SK-N-SH treated with all-trans-retinoic acid at 6 μM for 48 hours (cell line): ENCODE results near the gene PLD3.

Source experiments
- ATAC-seq: fragments of 200-7000 bp; cut with Tn5 transposase; 3 replicates; pipeline ENCODE4 v1.9.1; 2020; ENCODE audit warnings: mild to moderate bottlenecking, moderate library complexity
- ARNTL ChIP-seq: fragments of 450-650 bp; formaldehyde crosslinking; IDR thresholded peaks from 2 replicates; pipeline ENCODE4 v1.5.0; 2020; ENCODE audit warnings: low read depth, mild to moderate bottlenecking, moderate library complexity, borderline replicate concordance
- BACH2 ChIP-seq: fragments of 250-450 bp; sonication (Bioruptor Pico); IDR thresholded peaks from 2 replicates; pipeline ENCODE4 v1.9.0; 2021; ENCODE audit warnings: mild to moderate bottlenecking, borderline replicate concordance
- CREB5 ChIP-seq: fragments of 250-450 bp; sonication (Bioruptor Pico); IDR thresholded peaks from 2 replicates; pipeline ENCODE4 v1.5.1; 2020; ENCODE audit warnings: low read depth, mild to moderate bottlenecking, moderate library complexity
- CSDC2 ChIP-seq: fragments of 250-450 bp; sonication (Bioruptor Pico); IDR thresholded peaks from 2 replicates; pipeline ENCODE4 v1.5.0; 2020; ENCODE audit warnings: mild to moderate bottlenecking, moderate library complexity
- ESRRG ChIP-seq: fragments of 250-450 bp; sonication (Bioruptor Pico); IDR thresholded peaks from 2 replicates; pipeline ENCODE4 v1.6.1; 2021; ENCODE audit warnings: mild to moderate bottlenecking
- GLIS3 ChIP-seq: fragments of 250-450 bp; sonication (Bioruptor Pico); IDR thresholded peaks from 2 replicates; pipeline ENCODE4 v1.5.0; 2020; ENCODE audit warnings: mild to moderate bottlenecking, moderate library complexity
- ISL1 ChIP-seq: fragments of 250-450 bp; sonication (Bioruptor Pico); IDR thresholded peaks from 2 replicates; pipeline ENCODE4 v2.1.2; 2022; ENCODE audit warnings: mild to moderate bottlenecking, moderate library complexity
- PATZ1 ChIP-seq: fragments of 250-450 bp; sonication (Bioruptor Pico); IDR thresholded peaks from 2 replicates; pipeline ENCODE4 v1.8.0; 2020; ENCODE audit warnings: mild to moderate bottlenecking, moderate library complexity, borderline replicate concordance
- POU6F1 ChIP-seq: fragments of 250-450 bp; sonication (Bioruptor Pico); IDR thresholded peaks from 2 replicates; pipeline ENCODE4 v1.8.0; 2021; ENCODE audit warnings: low read depth, mild to moderate bottlenecking, moderate library complexity, borderline replicate concordance
- PPARA ChIP-seq: fragments of 250-450 bp; sonication (Bioruptor Pico); IDR thresholded peaks from 2 replicates; pipeline ENCODE4 v1.5.0; 2020; ENCODE audit warnings: mild to moderate bottlenecking, borderline replicate concordance
- RARB ChIP-seq: fragments of 250-450 bp; sonication (Bioruptor Pico); IDR thresholded peaks from 2 replicates; pipeline ENCODE4 v1.8.0; 2021; ENCODE audit warnings: mild to moderate bottlenecking, moderate library complexity
- SNAI2 ChIP-seq: fragments of 250-450 bp; sonication (Bioruptor Pico); IDR thresholded peaks from 2 replicates; pipeline ENCODE4 v1.5.0; 2020; ENCODE audit warnings: mild to moderate bottlenecking, moderate library complexity
- TOX ChIP-seq: fragments of 250-450 bp; sonication (Bioruptor Pico); IDR thresholded peaks from 2 replicates; pipeline ENCODE4 v1.8.0; 2021; ENCODE audit warnings: mild to moderate bottlenecking, moderate library complexity, borderline replicate concordance
- TSHZ2 ChIP-seq: fragments of 250-450 bp; sonication (Bioruptor Pico); IDR thresholded peaks from 2 replicates; pipeline ENCODE4 v1.5.0; 2020; ENCODE audit warnings: mild to moderate bottlenecking, moderate library complexity
- ZC3H10 ChIP-seq: fragments of 250-450 bp; sonication (Bioruptor Pico); IDR thresholded peaks from 2 replicates; pipeline ENCODE4 v1.5.1; 2021; ENCODE audit warnings: mild to moderate bottlenecking, moderate library complexity
- ZFP3 ChIP-seq: fragments of 250-450 bp; sonication (Bioruptor Pico); IDR thresholded peaks from 2 replicates; pipeline ENCODE4 v1.5.0; 2020; ENCODE audit warnings: mild to moderate bottlenecking, moderate library complexity
- ZFP30 ChIP-seq: fragments of 450-650 bp; formaldehyde crosslinking; IDR thresholded peaks from 2 replicates; pipeline ENCODE4 v1.5.0; 2022; ENCODE audit warnings: mild to moderate bottlenecking, moderate library complexity
- ZNF565 ChIP-seq: fragments of 450-650 bp; formaldehyde crosslinking; conservative IDR thresholded peaks from 2 replicates; pipeline ENCODE4 v1.5.0; 2020; ENCODE audit warnings: low read depth, mild to moderate bottlenecking, moderate library complexity
- ZNF70 ChIP-seq: fragments of 450-650 bp; formaldehyde crosslinking; IDR thresholded peaks from 2 replicates; pipeline ENCODE4 v1.5.0; 2020; ENCODE audit warnings: mild to moderate bottlenecking, moderate library complexity
- ZNF8 ChIP-seq: fragments of 450-650 bp; formaldehyde crosslinking; IDR thresholded peaks from 2 replicates; pipeline ENCODE4 v1.5.0; 2020; ENCODE audit warnings: mild to moderate bottlenecking, moderate library complexity

The PLD3 gene

GRCh38 chr19:40410030-40410389, 61.5 kb downstream of the PLD3 start (continued):
- TF ChIP-seq PATZ1 (no peak), CREB5 (CRISPR knock-in tag) (no peak)

GRCh38 chr19:40411125-40411842, 62.8 kb downstream of the PLD3 start:
- ATAC-seq, result peak; percentile 39

More at GRCh38 chr19:40411125-40411842, 62.8 kb downstream of the PLD3 start:
- no peak for TF ChIP-seq ISL1 (CRISPR knock-in tag)
- no peak for TF ChIP-seq ZNF70 (CRISPR knock-in tag)
- no peak for TF ChIP-seq PATZ1
- no peak for TF ChIP-seq CREB5 (CRISPR knock-in tag)
- TF ChIP-seq TOX (CRISPR knock-in tag), result no peak
- TF ChIP-seq ZFP3, result no peak
- TF ChIP-seq ARNTL (CRISPR knock-in tag), result no peak
- TF ChIP-seq ZNF565, result no peak
- TF ChIP-seq ZNF8 (CRISPR knock-in tag), result no peak
- TF ChIP-seq POU6F1 (CRISPR knock-in tag), result no peak
- no peak for TF ChIP-seq BACH2 (CRISPR knock-in tag)
- TF ChIP-seq PPARA, result no peak
- no peak for TF ChIP-seq ZFP30
- TF ChIP-seq GLIS3 (CRISPR knock-in tag), result no peak
- no peak for TF ChIP-seq ZC3H10 (CRISPR knock-in tag)
- no peak for TF ChIP-seq ESRRG
- TF ChIP-seq CSDC2, result no peak
- TF ChIP-seq RARB (CRISPR knock-in tag), result no peak
- TF ChIP-seq SNAI2, result no peak
- no peak for TF ChIP-seq TSHZ2 (CRISPR knock-in tag)
